GM06990 (cell line): ENCODE data around the gene CUBN.
"Not testable (repeated sequence)": the region's sequence is repeated elsewhere in the genome, so short reads cannot be mapped to it uniquely, and the experiment has no call there.

ENCODE experiments used
- DNase-seq: peaks from one replicate; pipeline ENCODE4 v3.0.0-alpha.2; 2011; ENCODE audit not compliant: insufficient read length; ENCODE audit errors: extremely low read depth
- H3K27me3 ChIP-seq: replicated peaks from 2 replicates; pipeline ENCODE4 v1.6.0; 2011; ENCODE audit warnings: low read length; ENCODE audit not compliant: control insufficient read depth, insufficient read depth
- H3K36me3 ChIP-seq: 2 replicates; pipeline ENCODE4 v1.5.1; 2011; ENCODE audit warnings: low read length; ENCODE audit not compliant: control insufficient read depth, insufficient read depth
- H3K4me3 ChIP-seq: replicated peaks from 2 replicates; pipeline ENCODE4 v1.5.1; 2011; ENCODE audit warnings: low read depth, mild to moderate bottlenecking, control low read depth, low read length
- TF ChIP-seq, protein P1 (sequence below): IDR thresholded peaks from 2 replicates; pipeline ENCODE4 v1.5.1; 2011; ENCODE audit warnings: low read length, control low read depth, mild to moderate bottlenecking, inconsistent platforms; ENCODE audit not compliant: insufficient read depth, poor library complexity, severe bottlenecking

The CUBN gene

DNA sequence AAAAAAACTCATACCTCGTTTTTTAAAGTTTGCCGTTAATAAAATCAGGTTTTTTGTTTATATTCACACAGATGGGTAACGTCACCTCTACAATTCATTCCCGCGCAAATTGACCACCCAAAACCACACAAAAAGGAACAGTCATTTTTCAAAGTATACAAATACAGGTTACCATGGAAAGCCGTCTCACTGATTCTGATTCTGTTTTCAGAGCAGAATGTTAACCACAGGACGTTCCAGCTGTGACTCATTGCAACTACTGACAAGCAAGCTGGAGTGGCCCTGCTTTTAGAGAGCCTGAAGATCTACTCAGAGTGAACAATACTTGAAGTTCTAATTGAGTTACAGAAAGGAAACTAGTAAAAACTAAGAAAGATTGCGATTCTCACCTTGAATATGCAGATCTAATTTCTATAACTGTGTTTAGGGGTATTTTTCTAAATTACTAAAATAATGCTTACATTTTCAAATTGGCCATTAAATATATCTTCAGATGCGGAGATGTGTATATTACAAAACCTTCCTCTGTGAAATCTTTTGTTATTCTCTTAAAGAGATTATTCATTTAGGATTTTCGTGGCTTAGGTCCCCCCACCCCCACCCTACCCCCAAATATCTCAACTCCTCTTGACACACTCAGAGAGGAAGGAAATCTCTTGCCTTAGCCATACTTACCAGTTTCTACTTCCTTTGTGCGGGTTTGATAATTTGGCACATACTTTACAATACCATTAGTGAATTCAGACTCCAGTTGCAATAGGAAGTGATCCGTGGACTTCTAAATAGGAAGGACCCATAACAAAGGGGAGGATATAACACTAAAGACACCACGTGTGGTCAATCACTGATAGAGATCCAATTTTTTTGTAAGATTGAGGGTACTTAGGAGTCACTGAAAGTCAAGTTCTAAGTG lies 106.0 kb downstream of the CUBN start:
- Histone ChIP-seq H3K4me3 (no peak overlapping the region), H3K36me3 (no peaks in the 10 kb centered on the region), H3K27me3 (no peaks in the 10 kb centered on the region)
- peak; percentile 75 for DNase-seq
- TF ChIP-seq, protein P1, sequence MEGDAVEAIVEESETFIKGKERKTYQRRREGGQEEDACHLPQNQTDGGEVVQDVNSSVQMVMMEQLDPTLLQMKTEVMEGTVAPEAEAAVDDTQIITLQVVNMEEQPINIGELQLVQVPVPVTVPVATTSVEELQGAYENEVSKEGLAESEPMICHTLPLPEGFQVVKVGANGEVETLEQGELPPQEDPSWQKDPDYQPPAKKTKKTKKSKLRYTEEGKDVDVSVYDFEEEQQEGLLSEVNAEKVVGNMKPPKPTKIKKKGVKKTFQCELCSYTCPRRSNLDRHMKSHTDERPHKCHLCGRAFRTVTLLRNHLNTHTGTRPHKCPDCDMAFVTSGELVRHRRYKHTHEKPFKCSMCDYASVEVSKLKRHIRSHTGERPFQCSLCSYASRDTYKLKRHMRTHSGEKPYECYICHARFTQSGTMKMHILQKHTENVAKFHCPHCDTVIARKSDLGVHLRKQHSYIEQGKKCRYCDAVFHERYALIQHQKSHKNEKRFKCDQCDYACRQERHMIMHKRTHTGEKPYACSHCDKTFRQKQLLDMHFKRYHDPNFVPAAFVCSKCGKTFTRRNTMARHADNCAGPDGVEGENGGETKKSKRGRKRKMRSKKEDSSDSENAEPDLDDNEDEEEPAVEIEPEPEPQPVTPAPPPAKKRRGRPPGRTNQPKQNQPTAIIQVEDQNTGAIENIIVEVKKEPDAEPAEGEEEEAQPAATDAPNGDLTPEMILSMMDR = no peak

DNA sequence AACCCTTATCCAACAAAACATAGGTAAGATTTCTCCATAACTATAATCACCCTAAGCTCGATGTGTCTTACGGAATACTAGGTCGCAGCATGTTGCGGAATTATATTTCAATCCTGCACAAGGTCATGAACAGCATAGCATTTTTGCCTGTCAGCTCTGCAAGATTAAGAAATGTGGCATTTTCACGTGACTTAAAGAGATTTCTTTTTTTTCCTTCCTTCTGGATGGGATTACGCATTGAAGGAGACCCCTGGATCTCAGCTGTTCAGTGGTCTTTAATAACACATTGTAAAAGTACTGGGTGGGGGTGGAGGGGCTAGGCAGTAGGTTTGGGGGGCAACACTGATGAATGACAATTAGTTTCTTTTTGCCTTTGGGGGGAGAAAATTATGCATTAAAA lies 106.7 kb downstream of the CUBN start:
- Histone ChIP-seq H3K27me3 (no peaks in the 10 kb centered on the region), H3K4me3 (no peak overlapping the region), H3K36me3 (no peaks in the 10 kb centered on the region)
- no peak for DNase-seq
- TF ChIP-seq, protein P1 = no peak

DNA sequence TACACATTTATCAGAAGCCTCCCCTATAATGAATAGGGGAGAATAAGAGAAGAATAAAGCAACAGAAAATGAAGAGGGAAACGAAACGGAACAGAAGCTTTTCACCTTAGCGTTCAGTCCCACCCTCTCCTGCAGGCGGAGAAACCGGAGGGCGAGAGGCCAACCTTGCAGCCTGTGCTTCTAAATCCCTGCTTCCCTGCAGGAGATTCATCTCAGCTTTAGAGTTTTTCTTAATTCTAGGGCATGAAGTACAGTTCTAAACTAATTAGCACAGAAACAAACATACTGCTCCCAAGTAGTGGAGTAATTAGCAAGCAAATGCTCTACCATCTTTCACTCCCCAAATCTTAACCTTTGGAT lies 107.2 kb downstream of the CUBN start:
- no peak overlapping the region for H3K4me3 ChIP-seq
- H3K36me3 ChIP-seq = no peaks in the 10 kb centered on the region
- no peak for DNase-seq
- no peaks in the 10 kb centered on the region for H3K27me3 ChIP-seq
- TF ChIP-seq, protein P1 = no peak

DNA sequence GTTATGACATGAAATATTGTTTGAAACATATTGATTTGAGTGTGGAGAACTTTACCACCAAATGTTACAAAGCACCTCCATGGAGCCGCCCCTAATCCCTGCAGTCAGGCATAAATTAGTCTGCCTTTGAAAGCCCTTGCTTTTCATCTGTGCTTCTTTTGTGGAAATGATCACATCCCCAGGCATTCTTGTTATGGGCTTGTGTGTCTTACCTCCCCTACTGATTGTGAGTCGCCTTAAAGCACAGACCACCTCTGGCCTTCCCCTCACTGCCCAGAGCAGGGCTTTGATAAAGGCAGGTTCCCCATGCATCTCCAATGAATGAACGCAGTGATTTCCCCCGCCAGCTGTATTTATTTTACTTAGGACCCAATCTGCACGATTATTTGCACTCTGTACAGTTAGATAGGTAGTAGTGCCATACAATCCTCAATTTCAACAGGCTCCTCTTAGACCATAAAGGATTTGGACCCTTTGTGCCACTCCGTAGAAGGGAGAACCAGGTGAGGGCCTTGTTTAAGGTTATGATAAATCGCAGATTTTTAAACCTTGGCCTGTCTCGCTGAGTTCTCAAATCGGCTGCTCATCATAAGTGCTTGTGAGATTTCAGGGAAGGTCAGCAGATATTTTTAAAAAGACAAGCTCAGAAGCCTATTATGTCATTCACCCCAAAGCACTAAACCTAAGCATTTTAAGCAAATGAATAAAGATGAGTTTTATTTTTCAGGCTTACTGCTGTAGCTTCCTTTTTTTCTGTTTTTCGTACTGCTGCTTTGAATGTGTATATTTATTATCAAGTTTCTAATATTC lies 107.8 kb downstream of the CUBN start:
- TF ChIP-seq, protein P1 = no peak
- DNase-seq = no peak
- no peak overlapping the region for H3K4me3 ChIP-seq
- H3K36me3 ChIP-seq = no peaks in the 10 kb centered on the region
- H3K27me3 ChIP-seq = no peaks in the 10 kb centered on the region

DNA sequence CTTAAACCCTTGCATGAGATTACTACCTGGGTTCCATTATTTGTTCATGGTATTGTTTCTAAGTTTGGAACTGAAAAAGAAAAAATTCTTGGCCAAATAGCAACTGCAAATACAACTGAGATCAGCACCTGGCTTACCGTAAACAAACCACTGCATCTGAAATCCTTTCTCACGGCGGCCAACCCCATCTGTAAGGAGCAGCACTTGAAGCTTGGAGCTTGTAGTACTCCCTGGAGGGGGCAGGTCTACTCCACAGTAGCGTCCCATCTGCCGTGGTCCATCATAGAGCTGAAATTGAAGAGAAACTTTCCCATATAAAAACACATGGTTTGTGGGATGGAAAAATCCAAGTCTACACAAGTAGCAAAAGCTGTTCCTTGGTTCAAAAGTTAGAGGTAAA lies 109.9 kb downstream of the CUBN start:
- no peaks in the 10 kb centered on the region for H3K27me3 ChIP-seq
- no peaks in the 10 kb centered on the region for H3K36me3 ChIP-seq
- H3K4me3 ChIP-seq = no peak overlapping the region
- DNase-seq = no peak
- TF ChIP-seq, protein P1 = no peak

DNA sequence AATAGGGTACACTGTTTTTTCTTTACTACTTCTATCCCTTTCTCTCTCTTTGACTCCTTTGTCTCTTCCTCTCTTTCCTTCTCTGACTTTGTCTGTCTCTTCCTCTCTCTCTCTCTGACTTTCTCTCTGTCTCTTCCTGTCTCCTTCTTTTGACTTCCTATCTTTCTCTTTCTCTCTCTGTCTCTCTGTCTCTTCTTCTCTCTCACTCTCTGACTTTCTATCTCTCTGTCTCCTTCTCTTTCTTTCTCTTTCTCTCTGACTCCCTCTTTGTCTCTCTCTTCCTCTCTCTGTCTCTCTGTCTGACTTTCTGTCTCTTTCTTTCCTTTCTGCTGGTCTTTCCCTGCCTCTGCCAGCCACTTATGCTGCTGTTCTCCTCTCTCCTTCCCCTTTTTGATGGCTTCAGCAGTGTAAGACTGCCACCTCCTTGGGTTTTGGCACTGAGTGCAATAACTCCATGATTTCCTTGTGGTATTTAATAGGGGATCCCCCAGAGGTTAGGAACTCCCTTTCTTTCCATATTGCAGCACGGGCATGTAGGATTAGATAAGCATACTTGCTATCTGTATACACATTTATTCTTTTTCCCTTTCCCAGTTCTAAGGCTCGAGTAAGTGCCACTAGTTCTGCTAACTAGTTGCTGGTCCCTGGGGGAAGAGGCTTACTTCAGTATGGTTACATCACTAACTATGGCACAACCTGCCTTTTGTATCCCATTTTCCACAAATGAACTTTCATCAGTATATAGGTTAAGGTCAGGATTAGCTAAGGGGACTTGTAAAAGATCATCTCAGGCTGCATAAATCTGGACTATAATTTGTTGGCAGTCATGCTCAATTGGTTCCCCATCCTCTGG lies 116.3 kb downstream of the CUBN start:
- H3K27me3 ChIP-seq, DNase-seq, H3K4me3 ChIP-seq: not testable (repeated sequence)

DNA sequence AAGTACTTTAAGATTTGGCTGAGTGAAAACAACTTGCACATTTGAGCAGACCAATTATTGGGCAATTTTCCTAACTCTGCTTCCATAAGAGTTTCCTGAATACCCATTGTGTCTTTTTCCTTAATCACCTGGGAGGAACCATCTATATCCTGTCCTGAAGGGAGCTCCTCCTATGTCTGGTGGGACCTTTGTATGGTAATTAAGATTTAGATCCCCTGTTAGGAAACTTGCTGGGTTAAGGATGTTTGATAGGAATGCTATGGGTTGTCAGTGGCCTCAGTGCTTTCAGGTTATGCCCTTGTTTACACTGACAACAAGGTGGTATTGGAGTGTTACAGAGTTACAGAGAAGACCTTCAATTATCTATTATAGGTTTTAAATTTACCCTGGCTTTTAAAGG lies 116.9 kb downstream of the CUBN start:
- not testable (repeated sequence) for H3K36me3 ChIP-seq, DNase-seq, H3K4me3 ChIP-seq, H3K27me3 ChIP-seq

More for the DNA sequence above, 116.3 kb downstream of the CUBN start:
- not testable (repeated sequence) for H3K36me3 ChIP-seq
